HEK293 (cell line): ENCODE measurements around the gene HIP1.

Experiments
- CTCF ChIA-PET: fragments of 350-600 bp; formaldehyde crosslinking; extraction: SDS; loops from one replicate; lab custom pipeline; 2021; ENCODE audit warnings: antibody characterized with exemption; lab: Yijun Ruan, JAX
- POLR2A ChIA-PET: fragments of 300-600 bp; formaldehyde crosslinking; extraction: SDS; loops from one replicate; lab custom pipeline; 2020; ENCODE audit warnings: antibody characterized with exemption, inconsistent platforms; lab: Yijun Ruan, JAX
- H3K27ac ChIP-seq: fragments of 200-500 bp; sonication (Bioruptor generic); 2 replicates; pipeline ENCODE4 v1.5.1; 2014; ENCODE audit warnings: low read depth, low read length, control low read depth, inconsistent platforms; ENCODE audit errors: extremely low read depth
- H3K36me3 ChIP-seq, 2 experiments: fragments of 200-500 bp in 1 of 2; sonication (Bioruptor generic) in 1 of 2; 1 replicate in 1 of 2; 2 replicates in 1 of 2; pipeline ENCODE4 v1.5.1; 2014 to 2017; ENCODE audit warnings: inconsistent platforms in 2 of 2, low read length in 2 of 2; ENCODE audit not compliant: control insufficient read depth in 2 of 2, insufficient read depth in 1 of 2
- H3K4me1 ChIP-seq: fragments of 200-500 bp; sonication (Bioruptor generic); 2 replicates; pipeline ENCODE4 v1.5.1; 2014; ENCODE audit warnings: mild to moderate bottlenecking, low read length, inconsistent platforms; ENCODE audit not compliant: control insufficient read depth, insufficient read depth
- H3K4me3 ChIP-seq: 2 replicates; pipeline ENCODE4 v1.5.1; 2011; ENCODE audit warnings: low read depth, mild to moderate bottlenecking, control low read depth, low read length, moderate library complexity
- H3K9me3 ChIP-seq: fragments of 200-500 bp; sonication (Bioruptor generic); 2 replicates; pipeline ENCODE4 v1.5.1; 2014; ENCODE audit warnings: low read depth, low read length, inconsistent platforms; ENCODE audit not compliant: control insufficient read depth, insufficient read depth
- BCL6B ChIP-seq: fragments of 450-650 bp; formaldehyde crosslinking; IDR thresholded peaks from 2 replicates; pipeline ENCODE4 v1.5.1; 2017; ENCODE audit warnings: missing biosample characterization, missing genetic modification characterization
- HOXA7 ChIP-seq: sonication (generic); formaldehyde crosslinking; IDR thresholded peaks from 2 replicates; pipeline ENCODE4 v1.8.1; 2022; ENCODE audit warnings: missing genetic modification reagents, borderline replicate concordance
- HOXD13 ChIP-seq: sonication (generic); formaldehyde crosslinking; IDR thresholded peaks from 2 replicates; pipeline ENCODE4 v1.8.0; 2022; ENCODE audit warnings: missing genetic modification reagents, borderline replicate concordance
- KLF10 ChIP-seq: fragments of 450-650 bp; IDR thresholded peaks from 2 replicates; pipeline ENCODE4 v1.5.1; 2018; ENCODE audit warnings: missing biosample characterization, mild to moderate bottlenecking, missing genetic modification characterization
- KLF8 ChIP-seq: fragments of 450-650 bp; formaldehyde crosslinking; IDR thresholded peaks from 2 replicates; pipeline ENCODE4 v1.5.1; 2016; ENCODE audit warnings: missing biosample characterization, missing genetic modification characterization
- MEIS1 ChIP-seq: sonication (generic); formaldehyde crosslinking; IDR thresholded peaks from 2 replicates; pipeline ENCODE4 v1.8.1; 2022; ENCODE audit warnings: missing genetic modification reagents, mild to moderate bottlenecking, borderline replicate concordance
- OSR2 ChIP-seq: fragments of 450-650 bp; formaldehyde crosslinking; IDR thresholded peaks from 2 replicates; pipeline ENCODE4 v1.5.1; 2016; ENCODE audit warnings: missing biosample characterization, missing genetic modification characterization
- PRDM6 ChIP-seq: fragments of 450-650 bp; formaldehyde crosslinking; IDR thresholded peaks from 2 replicates; pipeline ENCODE4 v1.5.1; 2017; ENCODE audit warnings: missing biosample characterization, missing genetic modification characterization
- RBAK ChIP-seq: fragments of 450-650 bp; formaldehyde crosslinking; IDR thresholded peaks from 2 replicates; pipeline ENCODE4 v1.5.1; 2016; ENCODE audit warnings: missing biosample characterization, missing genetic modification characterization
- SALL2 ChIP-seq: fragments of 450-650 bp; formaldehyde crosslinking; IDR thresholded peaks from 2 replicates; pipeline ENCODE4 v1.5.0; 2017; ENCODE audit warnings: missing biosample characterization, mild to moderate bottlenecking, missing genetic modification characterization, borderline replicate concordance
- ZBTB44 ChIP-seq: fragments of 450-650 bp; IDR thresholded peaks from 2 replicates; pipeline ENCODE4 v1.5.1; 2018; ENCODE audit warnings: missing biosample characterization, mild to moderate bottlenecking, missing genetic modification characterization
- ZBTB8A ChIP-seq: fragments of 450-650 bp; formaldehyde crosslinking; IDR thresholded peaks from 2 replicates; pipeline ENCODE4 v1.5.1; 2016; ENCODE audit warnings: missing biosample characterization, missing genetic modification characterization
- ZFP3 ChIP-seq: fragments of 450-650 bp; formaldehyde crosslinking; IDR thresholded peaks from 2 replicates; pipeline ENCODE4 v1.5.1; 2016; ENCODE audit warnings: low read depth, missing biosample characterization, missing genetic modification characterization
- ZNF10 ChIP-seq: fragments of 450-650 bp; formaldehyde crosslinking; IDR thresholded peaks from 2 replicates; pipeline ENCODE4 v1.5.1; 2017; ENCODE audit warnings: missing biosample characterization, missing genetic modification characterization
- ZNF146 ChIP-seq: fragments of 450-650 bp; formaldehyde crosslinking; IDR thresholded peaks from 2 replicates; pipeline ENCODE4 v1.5.1; 2016; ENCODE audit warnings: missing biosample characterization, missing genetic modification characterization
- ZNF214 ChIP-seq: fragments of 450-650 bp; formaldehyde crosslinking; IDR thresholded peaks from 2 replicates; pipeline ENCODE4 v1.5.1; 2017; ENCODE audit warnings: missing biosample characterization, mild to moderate bottlenecking, missing genetic modification characterization, borderline replicate concordance
- ZNF548 ChIP-seq: fragments of 450-650 bp; formaldehyde crosslinking; IDR thresholded peaks from 2 replicates; pipeline ENCODE4 v1.5.1; 2016; ENCODE audit warnings: missing biosample characterization, missing genetic modification characterization
- ZNF558 ChIP-seq: fragments of 450-650 bp; formaldehyde crosslinking; IDR thresholded peaks from 2 replicates; pipeline ENCODE4 v1.5.1; 2016; ENCODE audit warnings: missing biosample characterization, missing genetic modification characterization
- ZNF623 ChIP-seq: fragments of 450-650 bp; formaldehyde crosslinking; IDR thresholded peaks from 2 replicates; pipeline ENCODE4 v1.5.1; 2016; ENCODE audit warnings: missing biosample characterization, missing genetic modification characterization
- ZNF830 ChIP-seq: fragments of 450-650 bp; IDR thresholded peaks from 2 replicates; pipeline ENCODE4 v1.5.0; 2018; ENCODE audit warnings: missing biosample characterization, missing genetic modification characterization, low read depth, mild to moderate bottlenecking, moderate library complexity
- ZSCAN18 ChIP-seq: fragments of 450-650 bp; formaldehyde crosslinking; IDR thresholded peaks from 2 replicates; pipeline ENCODE4 v1.5.1; 2016; ENCODE audit warnings: missing biosample characterization, missing genetic modification characterization
- ZSCAN23 ChIP-seq: fragments of 450-650 bp; formaldehyde crosslinking; IDR thresholded peaks from 2 replicates; pipeline ENCODE4 v1.5.1; 2016; ENCODE audit warnings: missing biosample characterization, missing genetic modification characterization
- ZSCAN4 ChIP-seq: fragments of 450-650 bp; formaldehyde crosslinking; IDR thresholded peaks from 2 replicates; pipeline ENCODE4 v1.5.1; 2017; ENCODE audit warnings: missing biosample characterization, missing genetic modification characterization

The HIP1 gene

GRCh38 chr7:75565132-75565837, 173.5 kb downstream of the HIP1 start (continued):
- TF ChIP-seq ZBTB44 (tag by site-specific recombination) (peak; percentile 55; the same call in 1 of the 2 replicates), KLF10 (tag by site-specific recombination) (peak; percentile 41; the same call in 1 of the 2 replicates), BCL6B (tag by site-specific recombination) (peak; percentile 93), PRDM6 (no peak), MEIS1 (CRISPR knock-in tag) (peak; percentile 88)

GRCh38 chr7:75563171-75563570, 175.6 kb downstream of the HIP1 start:
- H3K36me3 ChIP-seq = peaks cover 12 to 30% of the 10 kb centered on the region in 2 experiments; a peak in 2 of 3 replicates
- H3K9me3 ChIP-seq = no peaks in the 10 kb centered on the region
- no peaks in the 10 kb centered on the region; the same call in none of the 2 replicates for H3K4me1 ChIP-seq
- ChIA-PET CTCF (no interaction called here), POLR2A (no interaction called here)
- H3K27ac ChIP-seq = no peak overlapping the region
- no peak overlapping the region for H3K4me3 ChIP-seq
- TF ChIP-seq HOXA7 (CRISPR knock-in tag) (no peak), ZSCAN23 (tag by site-specific recombination) (no peak), ZNF146 (no peak), KLF8 (tag by site-specific recombination) (no peak), OSR2 (tag by site-specific recombination) (no peak), ZBTB8A (no peak), SALL2 (tag by site-specific recombination) (no peak), ZSCAN18 (no peak), ZNF214 (no peak), ZFP3 (tag by site-specific recombination) (no peak), RBAK (tag by site-specific recombination) (no peak), ZNF830 (tag by site-specific recombination) (no peak), HOXD13 (CRISPR knock-in tag) (no peak), ZSCAN4 (tag by site-specific recombination) (no peak), ZNF558 (no peak), ZNF10 (tag by site-specific recombination) (no peak), KLF10 (tag by site-specific recombination) (no peak), ZNF623 (tag by site-specific recombination) (no peak), ZNF548 (no peak)
